GM12865 (cell line): ENCODE results near the gene UPF1.

Experiments used
- DNase-seq: peaks from one replicate; pipeline ENCODE4 v3.0.0; 2010; ENCODE audit warnings: low read depth
- H3K4me3 ChIP-seq: 2 replicates; pipeline ENCODE4 v1.5.1; 2011; ENCODE audit warnings: mild to moderate bottlenecking, low read depth, low read length, control low read depth
- TF ChIP-seq, protein P1 (sequence below): IDR thresholded peaks from 2 replicates; pipeline ENCODE4 v1.5.1; 2011; ENCODE audit warnings: low read length, control low read depth, low read depth, inconsistent platforms; ENCODE audit not compliant: insufficient read depth; ENCODE audit errors: missing control alignments

UPF1 gene

DNA sequence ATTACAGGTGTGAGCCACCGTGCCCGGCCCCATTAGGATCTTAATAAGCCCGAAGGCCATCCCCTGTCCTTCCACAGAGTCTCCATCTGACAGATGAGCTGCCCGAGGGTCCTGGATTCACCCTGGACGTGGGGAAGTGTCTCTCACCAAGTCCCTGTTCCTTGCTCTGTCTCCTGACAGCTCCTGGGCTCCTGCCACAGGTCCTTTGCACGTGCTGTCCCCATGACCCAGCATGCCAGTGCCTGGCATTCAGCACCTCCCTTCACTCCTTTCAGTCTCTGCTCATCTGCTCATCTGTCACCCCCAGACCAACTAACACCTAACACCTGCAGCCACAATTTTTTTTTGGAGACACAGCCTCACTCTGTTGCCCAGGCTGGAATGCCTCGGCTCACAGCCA, 49.7 kb downstream of the UPF1 start:
- no peak for DNase-seq
- no peak overlapping the region for H3K4me3 ChIP-seq
- TF ChIP-seq, protein P1, sequence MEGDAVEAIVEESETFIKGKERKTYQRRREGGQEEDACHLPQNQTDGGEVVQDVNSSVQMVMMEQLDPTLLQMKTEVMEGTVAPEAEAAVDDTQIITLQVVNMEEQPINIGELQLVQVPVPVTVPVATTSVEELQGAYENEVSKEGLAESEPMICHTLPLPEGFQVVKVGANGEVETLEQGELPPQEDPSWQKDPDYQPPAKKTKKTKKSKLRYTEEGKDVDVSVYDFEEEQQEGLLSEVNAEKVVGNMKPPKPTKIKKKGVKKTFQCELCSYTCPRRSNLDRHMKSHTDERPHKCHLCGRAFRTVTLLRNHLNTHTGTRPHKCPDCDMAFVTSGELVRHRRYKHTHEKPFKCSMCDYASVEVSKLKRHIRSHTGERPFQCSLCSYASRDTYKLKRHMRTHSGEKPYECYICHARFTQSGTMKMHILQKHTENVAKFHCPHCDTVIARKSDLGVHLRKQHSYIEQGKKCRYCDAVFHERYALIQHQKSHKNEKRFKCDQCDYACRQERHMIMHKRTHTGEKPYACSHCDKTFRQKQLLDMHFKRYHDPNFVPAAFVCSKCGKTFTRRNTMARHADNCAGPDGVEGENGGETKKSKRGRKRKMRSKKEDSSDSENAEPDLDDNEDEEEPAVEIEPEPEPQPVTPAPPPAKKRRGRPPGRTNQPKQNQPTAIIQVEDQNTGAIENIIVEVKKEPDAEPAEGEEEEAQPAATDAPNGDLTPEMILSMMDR: no peak

DNA sequence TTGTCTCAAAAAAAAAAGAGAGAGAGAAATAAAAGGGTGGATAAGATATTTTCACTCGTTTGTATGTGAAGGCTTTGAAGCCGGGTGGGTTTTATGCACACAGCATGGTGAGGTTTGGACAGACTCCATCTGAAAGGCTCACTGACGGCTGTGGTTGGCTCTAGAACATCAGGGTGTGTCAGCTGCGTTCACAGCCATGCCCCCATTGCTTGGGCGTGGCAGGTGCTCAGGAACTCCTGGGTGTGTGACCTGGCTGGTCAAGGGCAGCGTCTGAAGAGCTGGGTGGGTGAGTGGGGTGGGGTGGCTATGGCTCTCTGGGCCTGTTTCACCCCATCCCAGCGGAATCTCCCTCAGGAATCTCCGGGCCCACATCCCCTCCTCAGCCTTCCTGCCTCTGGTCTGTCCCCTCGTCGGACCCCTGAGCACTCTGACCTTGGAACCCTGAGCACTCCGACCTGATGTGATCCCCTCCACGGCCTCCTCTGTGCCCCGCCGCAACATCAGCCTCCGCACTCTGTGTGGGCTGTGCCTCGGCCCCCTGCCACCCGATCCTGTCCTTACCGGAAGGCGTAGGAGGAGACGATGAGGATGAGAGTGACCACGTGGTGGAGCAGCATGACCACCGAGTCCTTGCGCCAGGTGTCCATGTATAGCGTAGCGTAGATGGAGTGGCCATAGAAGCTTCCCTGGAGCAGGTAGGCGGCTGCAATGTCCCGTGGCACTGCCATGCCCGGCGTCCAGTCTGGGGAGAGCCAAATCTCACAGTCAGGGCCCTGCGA, 52.0 kb downstream of the UPF1 start:
- no peak for DNase-seq
- TF ChIP-seq, protein P1: no peak
- no peak overlapping the region for H3K4me3 ChIP-seq

DNA sequence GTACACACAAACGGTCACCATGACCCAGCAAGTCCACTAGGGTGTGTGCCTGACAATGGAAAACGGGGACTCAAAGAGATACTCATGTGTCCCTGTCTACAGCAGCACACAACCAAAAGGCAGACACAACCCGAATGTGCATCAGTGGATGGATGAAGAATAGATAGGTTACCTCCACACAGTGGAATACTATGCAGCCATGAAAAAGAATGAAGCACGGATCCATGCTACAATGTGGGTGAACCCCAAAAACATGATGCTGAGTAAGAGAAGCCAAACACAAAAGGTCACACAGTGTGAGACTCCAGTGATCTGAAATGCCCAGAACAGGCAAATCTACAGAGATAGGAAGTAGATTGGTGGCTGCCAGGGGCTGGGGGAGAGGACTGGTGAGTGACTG, 55.2 kb downstream of the UPF1 start:
- no peak overlapping the region for H3K4me3 ChIP-seq
- TF ChIP-seq, protein P1: no peak
- DNase-seq: no peak

DNA sequence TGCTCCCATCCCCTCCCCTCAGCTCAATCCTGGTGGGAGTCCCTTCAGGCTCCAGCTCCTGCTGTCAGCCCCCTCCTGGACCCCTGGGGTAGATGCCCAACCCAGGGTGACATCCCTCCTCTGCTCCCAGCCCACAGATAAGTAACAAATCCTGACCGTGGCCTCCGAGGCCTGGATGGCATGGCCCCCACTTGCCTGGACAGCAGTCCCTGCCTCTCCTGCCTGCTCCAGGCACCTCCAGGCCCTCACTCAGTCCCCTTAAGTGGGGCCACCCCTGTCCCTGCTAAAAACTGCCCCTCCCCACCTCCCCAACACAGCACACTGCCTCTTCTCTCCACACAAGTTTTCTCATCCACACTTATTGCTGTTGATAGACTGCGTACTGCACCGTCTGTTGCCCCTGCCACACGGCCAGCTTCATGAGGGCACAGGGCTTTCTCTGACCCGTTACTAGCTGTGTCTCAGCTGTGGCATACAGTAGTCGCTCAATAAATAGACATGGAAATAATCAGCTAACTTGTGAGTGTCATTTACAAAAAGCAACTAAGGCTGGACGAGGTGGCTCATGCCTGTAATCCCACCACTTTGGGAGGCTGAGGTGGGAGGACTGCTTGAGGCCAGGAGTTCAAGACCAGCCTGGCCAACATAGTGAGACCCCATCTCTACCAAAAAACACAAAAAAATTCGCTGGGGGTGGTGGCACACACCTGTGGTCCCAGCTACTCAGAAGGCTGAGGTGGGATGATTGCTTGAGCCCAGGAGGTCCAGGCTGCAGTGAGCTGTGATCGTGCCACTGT, 58.4 kb downstream of the UPF1 start:
- TF ChIP-seq, protein P1: no peak
- DNase-seq: no peak
- no peak overlapping the region for H3K4me3 ChIP-seq

DNA sequence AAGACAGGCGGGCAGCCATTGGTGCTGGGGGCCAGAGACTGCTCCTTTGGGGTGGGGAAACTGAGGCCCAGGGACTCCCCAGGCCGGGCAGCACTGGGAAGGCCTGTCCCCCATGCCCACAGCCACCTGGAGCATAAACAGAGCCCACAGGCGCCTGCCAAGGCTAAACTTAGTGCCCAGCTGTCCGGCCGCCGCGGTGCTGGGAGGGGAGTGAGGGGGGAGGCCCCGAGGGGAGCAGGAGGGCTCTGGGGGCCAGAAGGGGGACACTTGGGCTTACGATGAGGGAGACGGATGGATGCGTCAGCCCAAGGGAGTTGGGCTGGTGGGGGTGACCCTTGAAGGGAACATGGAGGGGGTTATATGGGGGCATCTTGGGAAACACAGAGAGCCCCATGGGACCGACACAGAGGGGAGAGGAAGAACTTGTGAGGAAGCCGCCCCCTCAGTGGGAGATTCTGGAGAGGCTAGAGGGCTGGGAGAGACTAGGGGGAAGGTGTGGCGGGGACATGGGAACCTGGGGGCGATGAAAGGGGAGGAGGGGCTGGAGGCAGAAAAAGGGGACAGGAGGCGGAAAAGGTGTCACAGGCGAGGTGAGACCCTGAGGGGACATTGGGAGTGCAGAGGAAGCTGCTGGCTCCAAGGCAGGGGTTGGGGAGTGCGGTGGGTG, 62.0 kb downstream of the UPF1 start:
- no peak for DNase-seq
- H3K4me3 ChIP-seq: no peak overlapping the region
- TF ChIP-seq, protein P1: no peak

DNA sequence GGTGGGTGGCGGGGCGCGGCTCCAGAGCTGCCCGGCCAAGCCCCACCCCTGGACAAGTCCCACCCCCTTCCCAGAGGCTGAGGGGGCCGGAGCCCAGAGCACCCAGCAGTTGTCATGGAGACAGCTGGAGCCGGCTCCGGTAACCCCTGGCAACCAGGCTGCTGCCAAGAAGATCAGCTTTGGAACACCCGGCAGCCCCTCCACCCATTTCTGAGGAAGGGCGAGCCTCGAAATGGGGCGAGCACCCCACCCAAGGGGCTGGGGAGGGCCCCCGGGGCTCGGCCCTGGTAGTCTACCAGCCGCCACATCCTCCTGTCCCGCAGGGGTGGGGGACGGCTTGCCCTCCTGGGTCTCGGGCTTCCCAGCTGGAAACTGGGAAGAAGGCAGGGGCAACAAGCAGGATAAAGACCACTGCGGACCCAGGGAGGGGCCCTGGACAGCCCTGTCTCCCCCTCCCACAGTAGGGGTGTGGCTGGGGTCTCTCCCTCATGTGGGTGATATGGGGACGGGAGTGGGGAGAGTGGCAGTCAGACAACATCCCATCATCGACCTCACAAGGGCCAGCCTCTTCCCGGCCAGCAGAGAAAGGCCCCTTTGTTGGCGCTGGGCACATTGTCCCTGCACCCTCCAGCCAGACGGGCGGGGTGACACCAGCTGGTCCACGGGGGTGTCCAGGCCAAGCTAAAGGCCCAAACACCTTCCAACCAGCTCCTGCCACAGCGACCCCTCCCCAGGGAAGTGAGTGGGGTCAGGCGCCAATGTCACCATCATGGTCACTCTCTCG, 62.7 kb downstream of the UPF1 start:
- H3K4me3 ChIP-seq: no peak overlapping the region
- no peak for DNase-seq
- TF ChIP-seq, protein P1: no peak
